IPS DF 19.7 (cell line): ENCODE measurements around the gene TRIM9.

ENCODE experiments used
- DNase-seq: peaks from one replicate; pipeline ENCODE4 v3.0.0-alpha.2; 2013; ENCODE audit warnings: low read depth, low spot score

Gene TRIM9

DNA sequence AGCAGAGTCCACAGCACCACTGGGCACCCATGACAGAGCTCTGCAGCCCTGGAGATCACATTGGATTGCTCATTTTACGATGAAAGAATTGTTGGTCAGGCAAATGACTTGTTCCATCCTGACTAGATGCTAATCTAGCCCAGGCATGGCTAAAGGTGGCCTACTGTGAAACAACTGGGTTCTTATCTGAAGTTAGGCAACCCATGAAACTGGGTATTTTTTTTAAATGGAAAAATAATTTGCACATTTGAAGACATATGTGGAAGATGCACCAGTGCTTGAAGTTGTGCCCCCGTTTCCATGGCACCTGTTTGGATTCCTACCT, 158.9 kb downstream of the TRIM9 start:
- no peak for DNase-seq

DNA sequence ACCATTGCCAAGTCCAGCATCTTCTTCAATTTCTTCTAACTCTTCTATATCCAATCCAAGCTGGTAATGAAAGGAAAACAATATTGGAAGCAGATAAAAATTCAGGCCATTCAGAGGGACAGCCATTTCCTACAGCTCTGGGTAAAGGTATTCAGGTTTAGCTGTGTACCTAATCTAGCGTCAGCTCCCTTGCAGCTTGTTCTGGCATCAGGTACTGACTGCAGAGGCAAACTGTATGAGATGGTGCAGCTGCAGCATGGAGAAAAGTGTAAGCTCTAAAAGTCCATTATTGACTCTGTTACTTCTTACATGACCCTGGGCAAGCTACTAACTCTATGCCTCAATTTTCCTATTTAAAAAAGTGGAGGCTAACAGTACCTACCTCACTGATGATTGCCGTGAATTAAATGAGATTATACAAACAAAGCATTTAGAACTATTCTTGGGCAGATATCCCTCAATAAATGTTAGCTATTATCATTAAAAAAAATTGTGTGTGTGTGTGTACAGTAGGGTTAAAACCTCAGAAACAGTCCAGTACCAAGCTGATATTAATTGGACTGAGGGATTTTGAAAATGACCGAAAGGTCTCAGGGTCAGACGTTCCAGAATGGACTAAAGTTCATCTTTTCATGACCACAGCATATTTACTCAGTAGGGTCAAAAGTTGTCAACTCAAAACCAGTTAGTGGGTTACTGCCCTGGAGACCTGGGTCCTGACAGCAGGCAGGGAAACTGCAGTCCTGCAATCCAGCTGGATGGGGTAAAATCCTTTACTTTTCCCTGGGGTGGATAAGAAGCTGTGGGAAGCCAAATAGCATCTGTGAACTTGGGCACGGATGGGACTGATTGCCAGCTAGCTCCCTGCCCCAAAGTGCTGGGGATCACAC, 159.5 kb downstream of the TRIM9 start:
- DNase-seq = no peak

DNA sequence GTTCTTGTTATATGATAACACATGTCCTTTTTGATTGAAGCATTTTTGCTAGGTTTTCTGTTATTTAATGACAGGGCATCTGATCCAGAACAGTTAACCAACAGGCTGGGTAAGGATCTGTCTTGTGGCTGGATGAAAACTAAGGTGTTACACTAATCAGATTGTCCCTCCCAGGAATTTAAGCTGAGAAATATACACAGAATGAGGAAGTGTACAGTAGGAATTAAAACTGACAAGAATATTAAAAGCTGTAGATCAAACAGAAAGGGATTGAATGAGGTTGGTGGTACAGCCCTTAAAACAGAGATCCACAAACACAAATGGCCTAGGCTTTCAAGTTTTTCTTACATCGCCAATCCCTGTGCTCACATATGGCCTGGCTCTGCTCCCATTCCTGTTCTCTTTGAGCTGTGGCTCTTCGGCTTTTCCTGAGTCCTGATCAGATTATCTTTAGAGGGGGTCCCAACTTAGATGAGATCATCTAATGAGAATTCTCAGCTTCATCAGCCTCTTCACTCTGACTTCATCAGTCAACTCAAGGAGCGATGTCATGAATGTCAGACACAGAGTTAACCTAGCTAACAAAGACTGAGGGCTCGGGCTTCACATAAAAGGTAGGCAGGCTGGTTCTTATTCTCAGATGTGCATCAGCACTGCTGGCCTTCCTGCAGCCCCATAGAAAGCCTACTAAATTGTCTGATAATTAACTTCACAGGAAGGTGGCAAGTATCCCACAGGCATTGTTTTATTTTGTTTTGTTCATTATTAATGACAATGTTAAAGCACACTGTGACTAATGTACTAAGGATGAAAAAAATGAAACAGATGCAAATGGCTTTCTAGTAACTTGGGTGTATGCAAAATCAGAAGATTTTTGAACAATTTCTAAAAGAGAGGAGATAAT, 162.1 kb downstream of the TRIM9 start:
- DNase-seq = no peak

DNA sequence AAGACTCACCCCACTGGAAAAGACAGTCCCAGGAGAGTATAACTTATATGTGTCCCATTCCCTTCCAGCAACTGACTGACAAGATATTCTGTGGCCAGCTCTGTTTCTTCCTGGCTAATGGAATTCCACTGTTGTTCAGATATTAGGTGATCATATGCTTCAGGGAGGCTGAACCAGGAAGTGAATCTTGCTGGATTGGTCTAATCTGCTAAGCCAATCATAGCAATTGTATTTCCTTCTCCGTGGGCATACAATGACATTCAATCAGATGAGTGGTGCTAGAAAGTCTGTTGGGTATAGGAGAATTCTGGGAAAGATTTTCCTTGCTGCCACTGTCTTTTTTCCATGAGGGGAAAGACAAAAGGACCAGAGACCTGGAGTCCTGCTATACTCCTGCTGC, 162.7 kb downstream of the TRIM9 start:
- DNase-seq = no peak

DNA sequence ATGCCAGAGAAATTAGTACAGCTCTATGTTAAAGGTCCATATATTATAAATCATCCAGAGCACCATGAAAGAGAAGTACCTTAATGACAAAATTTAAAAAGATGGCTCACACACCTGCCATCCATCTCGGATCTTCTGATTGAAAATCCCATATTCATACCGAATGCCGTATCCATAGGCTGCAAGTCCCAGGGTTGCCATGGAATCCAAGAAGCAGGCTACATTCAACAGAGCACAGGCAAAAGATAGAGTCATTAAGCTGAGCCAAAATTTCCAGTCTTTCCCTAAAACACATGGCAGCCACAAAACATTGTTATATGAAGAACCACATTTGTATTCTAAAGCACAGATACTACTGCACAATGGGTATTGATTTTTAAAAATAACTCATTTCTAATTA, 163.3 kb downstream of the TRIM9 start:
- no peak for DNase-seq

DNA sequence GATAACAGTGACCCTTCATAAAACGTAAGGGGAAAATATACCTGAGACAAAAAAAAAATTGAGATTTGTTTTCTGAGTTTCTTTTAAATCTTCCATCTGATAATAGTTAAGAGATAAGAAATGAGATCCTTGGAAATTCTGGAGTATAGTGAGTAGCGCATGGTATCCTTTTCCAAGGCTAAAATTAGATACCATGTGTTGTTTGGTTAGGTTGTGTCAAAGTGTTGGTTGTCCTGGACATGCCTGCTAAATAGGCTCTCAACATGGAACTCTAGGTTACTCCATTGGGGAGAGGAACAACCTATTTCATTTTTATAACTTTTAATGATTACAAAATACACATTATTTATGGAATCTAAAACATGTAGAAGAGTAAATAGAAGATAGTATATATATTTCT, 165.4 kb downstream of the TRIM9 start:
- DNase-seq = no peak

DNA sequence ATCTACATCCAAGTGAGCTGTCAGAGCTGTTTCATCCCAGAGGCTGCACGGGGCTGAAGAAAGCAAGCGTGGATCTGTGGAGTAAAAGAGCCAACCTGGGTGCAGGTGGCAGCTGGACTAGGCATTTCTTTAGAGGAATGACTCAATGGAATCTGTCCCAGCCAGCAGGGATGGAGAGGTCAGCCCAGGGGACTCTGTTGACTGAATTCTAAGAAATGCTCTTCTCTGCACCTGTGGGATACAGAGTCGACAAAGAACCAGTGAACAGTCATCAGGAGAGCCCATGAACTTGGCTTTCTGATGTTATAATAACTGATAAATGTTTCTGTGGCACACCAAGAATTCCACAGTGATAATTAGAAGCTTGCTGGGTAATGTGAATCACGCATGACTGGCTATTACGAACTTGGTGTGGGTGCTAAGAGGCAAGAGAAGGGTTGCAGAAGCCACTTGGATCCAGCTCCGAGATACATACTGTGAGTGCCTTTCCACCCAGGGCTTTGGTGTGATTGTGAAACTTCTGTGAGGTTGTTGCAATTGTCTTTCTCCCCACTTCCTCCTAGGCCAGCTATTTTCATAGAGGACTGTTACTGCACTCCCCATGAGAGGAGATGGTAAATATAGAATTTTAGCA, 166.8 kb downstream of the TRIM9 start:
- no peak for DNase-seq

DNA sequence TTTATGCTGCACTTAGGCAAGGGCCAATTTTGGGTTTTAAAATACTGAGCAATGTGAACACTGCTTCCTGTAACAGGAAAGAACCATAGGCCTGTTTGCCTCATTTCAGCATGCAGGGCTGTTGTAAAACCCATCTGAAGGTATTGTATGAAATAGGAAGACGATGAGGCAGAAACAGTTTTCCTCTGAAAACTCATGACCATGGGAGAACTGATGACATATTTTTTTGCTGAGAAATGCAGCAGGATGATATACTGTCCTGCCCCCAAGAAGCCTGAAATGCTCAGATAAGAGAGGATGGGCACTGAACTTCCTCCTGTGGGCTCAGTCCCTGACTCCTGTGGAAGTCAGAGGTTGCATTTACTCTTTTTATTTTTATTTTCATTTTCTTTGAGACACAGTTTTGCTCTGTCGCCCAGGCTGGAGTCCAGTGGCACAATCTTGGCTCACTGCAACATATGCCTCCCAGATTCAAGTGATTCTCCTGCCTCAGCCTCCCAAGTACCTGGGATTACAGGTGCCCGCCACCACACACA, 168.0 kb downstream of the TRIM9 start:
- no peak for DNase-seq
